K562 (cell line): ENCODE measurements around the gene LMBRD1.

Experiments
- RBM14 ChIP-seq: fragments of 200-400 bp; formaldehyde crosslinking; IDR thresholded peaks from 2 replicates; pipeline ENCODE4 v1.6.1; 2018; ENCODE audit warnings: low read depth, mild to moderate bottlenecking, low read length, moderate library complexity, borderline replicate concordance; ENCODE audit not compliant: insufficient read depth
- RBM22 ChIP-seq: fragments of 200-400 bp; formaldehyde crosslinking; IDR thresholded peaks from 2 replicates; pipeline ENCODE4 v1.6.1; 2018; ENCODE audit warnings: low read length, low read depth; ENCODE audit not compliant: poor library complexity, severe bottlenecking

DNA sequence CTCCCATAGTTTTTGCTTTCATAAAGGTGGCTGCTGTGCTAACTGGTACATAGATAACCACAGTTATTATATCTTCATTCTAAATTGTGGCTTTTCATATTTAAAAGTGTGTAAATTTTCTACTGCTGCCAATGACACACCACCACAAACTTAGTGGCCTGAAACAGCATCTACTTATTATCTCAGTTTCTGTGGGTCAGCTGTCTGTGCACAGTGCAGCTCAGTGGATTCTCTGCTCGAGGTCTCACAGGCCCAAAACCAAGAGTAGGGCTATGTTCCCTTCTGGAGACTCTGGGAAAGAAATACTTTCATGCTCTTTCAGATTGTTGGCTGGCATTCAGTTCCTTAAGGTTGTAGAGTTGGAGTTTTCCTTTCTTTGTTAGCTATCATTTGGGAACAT, 90.1 kb downstream of the LMBRD1 start:
- no peak for TF ChIP-seq RBM22
- no peak for TF ChIP-seq RBM14
